Measurements from ENCODE around the gene CUTC.

DNA sequence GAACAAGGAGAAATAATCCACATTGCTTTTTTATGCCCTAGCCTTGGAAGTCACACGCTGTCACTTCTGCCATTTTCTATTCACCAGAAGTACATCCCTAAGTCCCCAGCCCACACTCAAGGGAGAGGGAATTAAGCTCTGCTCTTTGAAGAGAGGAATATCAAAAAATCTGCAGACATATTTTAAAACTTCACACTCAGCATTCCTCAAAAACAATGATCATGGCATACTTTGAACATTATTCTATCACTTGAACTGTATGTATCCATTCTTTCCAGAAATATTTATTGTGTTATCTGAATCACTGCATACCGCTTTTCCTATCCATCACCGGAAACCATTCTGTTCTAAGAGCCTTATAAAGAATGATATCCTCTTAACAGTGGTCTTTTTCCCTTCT is 59.8 kb downstream of the CUTC start:
- TF ChIP-seq CTCF (IDR thresholded peaks at IDR 0.05): no peak
- no peak for TF ChIP-seq EP300 (IDR thresholded peaks at IDR 0.05)
- TF ChIP-seq POLR2A (IDR thresholded peaks at IDR 0.05): no peak
- TF ChIP-seq POLR2AphosphoS5 (IDR thresholded peaks at IDR 0.05): no peak
